NCI-H526 (cell line): ENCODE data around the gene LRRC17.
"Not testable (repeated sequence)": the region's sequence is repeated elsewhere in the genome, so short reads cannot be mapped to it uniquely, and the experiment has no call there.

Source experiments
- DNase-seq, 2 experiments: peaks; one replicate each; lab custom pipeline; 2025; lab: John Stamatoyannopoulos, UW

LRRC17 gene

DNA sequence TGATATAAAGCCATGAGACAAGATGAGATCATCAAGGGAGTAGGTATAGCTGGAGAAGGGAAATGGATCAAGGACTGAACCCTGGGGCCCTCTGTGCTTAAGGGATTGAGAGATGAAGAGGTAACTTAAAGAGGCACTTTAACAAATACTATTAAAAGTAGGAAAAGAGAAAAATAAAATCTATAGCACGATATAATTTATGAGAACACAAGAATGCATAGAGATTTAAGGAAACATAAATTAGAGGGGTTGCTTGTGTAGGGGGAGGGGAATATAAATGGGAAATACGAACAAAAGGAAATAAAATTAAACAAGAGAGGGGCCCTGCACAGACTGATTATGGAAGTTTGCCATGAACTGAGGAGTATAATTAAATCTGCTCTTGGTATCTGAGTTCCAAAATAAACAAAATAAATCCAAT lies 15.6 kb upstream of the LRRC17 start:
- DNase-seq = no peak

DNA sequence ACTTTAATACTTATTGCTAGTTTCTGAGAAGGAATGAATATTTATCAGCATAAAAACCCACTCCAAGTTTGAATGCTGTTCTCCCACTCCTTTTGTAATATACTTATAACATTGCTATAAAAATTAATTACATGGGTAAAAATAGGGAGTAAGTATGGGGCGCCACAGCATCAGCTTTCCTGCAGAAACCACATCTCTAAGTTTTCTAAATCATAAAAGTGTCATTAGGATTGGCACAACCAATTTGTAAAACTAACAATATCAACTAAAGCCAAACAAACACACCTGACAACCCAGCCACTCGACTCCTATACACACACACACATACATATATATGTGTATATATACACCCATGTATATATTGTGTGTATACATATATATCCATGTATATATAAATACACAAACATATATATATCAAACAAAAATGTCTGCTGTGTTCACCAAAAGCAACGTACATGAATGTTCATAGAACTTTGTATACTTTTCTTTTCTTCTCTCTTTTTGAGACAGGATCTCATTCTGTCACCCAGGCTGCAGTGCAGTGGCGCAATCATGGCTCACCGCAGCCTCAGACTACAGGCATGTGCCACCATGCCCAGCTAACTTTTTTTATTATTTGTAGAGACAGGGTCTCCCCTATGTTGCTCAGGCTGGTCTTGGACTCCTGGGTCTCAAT lies 14.8 kb upstream of the LRRC17 start:
- no peak for DNase-seq

DNA sequence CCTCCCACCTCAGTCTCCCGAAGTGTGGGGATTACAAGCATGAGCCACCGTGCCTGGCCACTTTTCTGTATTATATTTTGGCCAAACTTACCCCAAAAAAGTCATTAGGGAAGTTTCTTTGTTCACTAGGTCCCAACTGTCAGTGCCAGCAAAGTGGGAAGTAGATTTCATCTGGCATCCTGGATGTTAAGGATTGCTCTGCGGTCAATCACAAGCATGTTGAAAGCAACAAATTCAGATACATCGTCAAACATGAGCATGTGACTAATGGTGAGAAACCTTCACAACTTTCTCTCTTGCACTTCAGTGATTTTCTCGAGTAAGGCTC lies 14.3 kb upstream of the LRRC17 start:
- DNase-seq = no peak

DNA sequence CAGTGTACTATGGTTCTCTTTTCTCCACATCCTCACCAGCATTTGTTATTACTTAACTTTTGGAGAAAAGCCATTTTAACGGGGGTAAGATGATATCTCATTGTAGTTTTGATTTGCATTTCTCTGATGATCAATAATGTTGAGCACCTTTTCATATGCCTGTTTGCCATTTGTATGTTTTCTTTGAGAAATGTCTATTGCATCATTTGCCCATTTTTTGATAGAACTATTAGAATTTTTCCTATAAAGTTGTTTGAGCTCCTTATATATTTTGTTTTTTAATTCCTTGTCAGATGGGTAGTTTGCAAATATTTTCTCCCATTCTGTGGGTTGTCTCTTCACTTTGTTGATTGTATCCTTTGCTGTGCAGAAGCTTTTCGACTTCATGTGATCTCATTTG lies 10.7 kb upstream of the LRRC17 start:
- DNase-seq = not testable (repeated sequence)

DNA sequence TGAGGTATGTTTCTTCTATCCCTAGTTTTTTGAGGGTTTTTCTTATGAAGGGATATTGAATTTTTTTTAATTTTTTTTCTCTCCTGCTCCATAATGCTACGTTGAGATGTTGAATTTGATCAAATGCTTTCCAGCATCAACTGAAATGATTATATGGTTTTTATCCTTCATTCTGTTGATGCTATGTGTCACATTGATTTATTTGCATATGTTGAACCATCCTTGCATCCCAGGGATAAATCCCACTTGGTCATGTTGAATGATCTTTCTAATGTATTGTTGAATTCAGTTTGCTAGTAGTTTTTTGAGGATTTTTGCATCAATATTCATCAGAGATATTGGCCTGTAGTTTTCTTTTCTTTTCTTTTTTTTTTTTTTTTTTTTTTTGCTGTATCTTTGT lies 9.2 kb upstream of the LRRC17 start:
- DNase-seq = not testable (repeated sequence)

DNA sequence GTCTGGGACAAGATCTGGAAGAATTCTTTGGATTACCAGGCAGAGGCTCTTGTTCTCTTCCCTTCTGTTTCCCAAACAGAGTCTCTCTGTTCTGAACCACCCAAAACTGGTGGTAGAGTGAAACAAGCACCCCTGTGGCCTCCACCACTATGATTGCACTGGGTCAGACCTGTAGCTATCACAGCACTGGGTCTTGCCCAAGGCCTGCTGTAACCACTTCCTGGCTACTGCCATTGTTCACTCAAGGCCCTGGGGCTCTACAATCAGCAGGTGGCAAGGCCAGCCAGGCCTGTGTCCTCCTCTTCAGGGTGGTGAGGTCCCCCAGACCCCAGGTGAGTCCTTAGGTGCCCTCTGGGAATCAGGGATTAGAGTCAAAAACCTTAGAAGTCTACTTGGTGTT lies 4.1 kb upstream of the LRRC17 start:
- no peak for DNase-seq

DNA sequence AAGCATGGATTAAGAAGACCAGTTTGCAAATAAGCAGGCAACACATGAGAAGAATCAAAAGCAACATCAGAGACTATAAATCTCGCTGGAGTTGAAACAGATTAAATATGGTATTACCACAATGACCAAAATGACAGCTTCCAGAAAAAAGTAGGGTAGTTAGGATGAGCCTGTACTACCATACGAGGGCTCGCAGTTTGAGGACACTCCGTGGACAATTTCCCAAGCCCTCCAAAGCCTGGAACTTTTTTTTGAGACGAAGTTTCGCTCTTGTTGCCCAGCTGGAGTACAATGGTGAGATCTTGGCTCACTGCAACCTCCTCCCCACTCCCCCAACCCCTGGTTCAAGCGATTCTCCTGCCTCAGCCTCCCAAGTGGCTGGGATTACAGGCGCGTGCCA lies 1.0 kb downstream of the LRRC17 start:
- no peak for DNase-seq

DNA sequence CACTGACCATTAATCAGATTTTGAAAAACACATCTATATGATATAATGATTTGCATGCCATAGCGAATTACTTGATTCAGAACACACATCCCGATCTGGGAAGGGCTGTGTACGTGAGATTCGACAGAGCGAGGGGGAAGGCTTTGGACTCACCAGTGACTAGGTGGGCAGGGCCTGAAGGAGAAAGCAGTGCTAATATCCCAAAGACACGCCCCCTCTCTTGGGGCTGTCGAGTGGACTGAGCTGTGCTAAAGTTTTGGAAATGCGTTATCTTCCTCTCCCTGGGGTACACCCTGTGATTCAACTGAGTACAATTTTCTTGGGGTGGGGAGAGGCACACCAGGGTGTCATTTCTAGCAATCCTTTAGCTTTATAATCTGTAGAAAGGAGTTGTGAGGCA lies 1.8 kb downstream of the LRRC17 start:
- DNase-seq = no peak

DNA sequence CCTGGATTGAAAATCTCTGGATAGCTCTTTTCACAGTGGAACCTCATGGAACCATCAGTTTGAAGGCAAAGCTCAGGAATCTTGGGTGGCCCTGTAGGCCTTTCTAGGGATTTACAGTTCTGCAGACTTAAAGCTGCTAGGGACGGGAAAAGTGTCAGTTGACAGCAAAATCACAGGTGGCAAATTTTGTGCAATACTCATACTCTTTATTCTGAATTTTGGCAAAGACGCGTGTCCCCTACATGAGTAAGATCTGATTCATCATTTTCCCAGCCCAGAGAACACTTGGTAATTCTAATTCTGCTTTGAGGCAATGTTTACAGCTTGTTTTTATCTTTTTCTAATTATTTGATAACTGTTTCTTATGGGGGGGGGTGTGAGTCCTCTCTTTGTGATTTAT lies 3.6 kb downstream of the LRRC17 start:
- no peak for DNase-seq

DNA sequence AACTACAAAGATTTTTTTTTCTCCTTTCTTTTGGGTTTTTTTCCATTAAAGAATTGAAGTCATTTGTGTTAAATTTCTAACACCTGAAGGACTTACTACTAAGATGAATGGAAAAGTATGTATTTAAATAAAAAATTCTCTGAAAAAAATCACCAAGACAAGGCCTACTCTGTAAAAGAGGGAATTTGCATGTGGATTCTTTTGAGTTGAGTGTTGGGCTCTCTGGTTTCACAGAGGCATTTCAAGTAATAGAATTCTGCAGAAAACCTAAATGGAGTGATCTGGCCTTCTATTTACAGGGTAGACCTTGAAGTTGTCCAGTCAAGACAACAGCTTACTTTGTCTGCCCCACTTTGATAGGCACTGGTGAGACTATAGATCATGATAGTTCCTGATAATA lies 4.1 kb downstream of the LRRC17 start:
- no peak for DNase-seq

DNA sequence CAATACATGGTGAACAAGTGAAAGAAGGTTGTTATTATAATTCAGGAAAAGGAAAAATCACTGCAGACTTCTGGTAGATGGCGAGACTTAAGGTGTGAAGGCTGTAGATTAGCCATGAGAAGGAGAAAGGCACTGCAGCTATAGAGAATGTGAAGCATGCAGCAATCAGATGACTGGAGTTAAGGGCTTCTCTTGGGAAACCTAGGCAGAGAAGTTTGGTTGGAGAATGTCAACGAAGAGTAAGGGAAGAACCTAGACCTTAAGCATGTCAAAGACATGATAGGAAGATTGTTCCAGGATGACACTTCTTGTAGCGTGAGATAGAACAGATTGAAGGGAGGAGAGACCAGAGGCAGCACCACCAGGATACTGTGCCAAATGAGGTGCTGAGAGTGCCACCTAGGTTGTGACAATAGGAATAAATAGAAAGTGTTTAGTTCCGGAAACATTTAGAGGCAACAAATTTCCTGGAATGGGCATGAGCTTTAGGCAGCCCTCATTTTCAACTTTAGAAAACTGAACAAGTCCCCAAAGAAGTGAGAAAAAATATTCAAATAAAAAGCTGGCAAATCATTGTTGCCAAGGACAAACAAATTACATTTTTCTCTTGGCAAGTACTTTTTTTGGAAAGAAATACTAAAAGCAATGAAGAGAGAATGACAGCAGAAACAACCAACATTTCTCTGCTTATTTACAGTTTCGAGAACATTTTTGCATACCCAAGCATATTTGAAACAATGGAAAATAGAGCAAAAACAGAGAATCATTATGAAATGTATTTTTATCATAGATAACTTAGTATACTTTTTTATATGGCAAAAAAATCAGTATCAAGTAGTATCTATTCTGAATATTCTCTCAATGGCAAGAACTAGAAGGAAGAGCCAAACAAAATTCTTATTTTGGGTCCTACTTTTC lies 4.9 kb downstream of the LRRC17 start:
- DNase-seq = no peak

DNA sequence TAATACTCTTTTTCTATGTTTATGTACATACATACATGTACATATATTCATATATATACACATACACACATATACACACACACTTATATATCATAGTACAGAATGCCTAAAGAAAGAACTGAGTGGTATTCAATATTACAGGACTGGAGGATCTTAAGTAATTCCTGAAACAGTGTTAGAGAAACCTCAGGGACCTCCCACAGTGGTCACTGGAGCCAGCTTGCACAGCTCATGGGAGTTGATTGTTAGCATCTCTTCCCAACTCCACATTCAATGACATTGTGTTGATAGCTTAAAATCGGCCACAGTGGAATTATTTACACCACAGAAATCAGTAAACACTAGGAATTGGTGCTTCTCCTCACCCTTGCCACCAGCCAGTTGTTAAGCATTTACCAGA lies 6.0 kb downstream of the LRRC17 start:
- DNase-seq = no peak

DNA sequence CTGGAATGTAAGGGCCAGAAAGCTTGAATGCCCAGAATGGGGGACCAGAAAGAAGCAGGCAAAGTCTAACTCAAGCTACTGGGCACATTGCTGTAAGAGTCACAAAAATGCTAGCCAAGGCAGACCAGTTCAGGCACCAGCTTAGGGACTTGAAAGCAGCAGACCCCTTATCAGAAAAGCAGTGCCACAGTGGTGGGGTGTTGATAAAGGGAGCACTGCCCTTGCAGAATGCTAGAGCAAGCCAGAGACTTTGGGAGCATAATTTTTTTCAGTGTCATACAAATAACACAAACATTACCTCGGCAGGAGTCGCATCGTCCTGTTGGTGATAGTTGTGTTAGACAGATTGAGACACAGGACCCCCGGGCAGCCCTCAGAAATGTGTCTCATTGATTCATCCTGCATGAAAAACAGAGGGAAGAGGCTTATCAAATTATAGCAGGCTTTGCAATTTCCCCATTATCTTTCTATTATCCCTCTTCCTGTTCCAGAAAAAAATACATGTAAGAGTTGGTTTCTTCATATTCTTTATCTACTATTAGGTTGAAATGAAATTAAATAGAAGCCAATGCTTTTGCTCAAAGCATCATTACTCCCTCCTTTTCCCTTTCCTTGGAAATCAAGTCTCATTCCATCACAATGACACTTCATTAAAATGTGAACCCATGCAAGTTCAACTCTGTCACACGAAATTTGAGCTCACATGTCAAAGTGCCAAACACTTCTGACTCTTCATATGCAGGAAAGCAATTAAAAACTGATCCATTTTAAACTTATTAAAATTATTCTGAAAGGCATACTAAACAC lies 13.4 kb downstream of the LRRC17 start:
- no peak for DNase-seq

DNA sequence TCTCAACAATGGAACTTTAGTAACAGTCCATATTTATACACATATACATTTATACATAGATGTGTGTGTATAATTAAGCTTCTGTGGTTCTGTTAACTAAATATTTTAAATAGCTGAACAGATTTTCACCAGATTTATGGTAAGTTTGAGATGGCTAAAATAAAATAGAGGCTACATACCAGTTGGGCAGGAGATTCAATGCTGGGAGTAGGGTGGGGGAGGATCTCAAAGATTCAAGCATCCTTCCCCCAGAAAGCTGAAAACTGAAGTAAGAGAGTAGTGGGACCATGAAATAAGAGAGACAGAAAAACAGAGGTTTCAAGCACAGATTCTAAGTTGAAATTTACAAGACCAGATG lies 14.0 kb downstream of the LRRC17 start:
- DNase-seq = no peak

DNA sequence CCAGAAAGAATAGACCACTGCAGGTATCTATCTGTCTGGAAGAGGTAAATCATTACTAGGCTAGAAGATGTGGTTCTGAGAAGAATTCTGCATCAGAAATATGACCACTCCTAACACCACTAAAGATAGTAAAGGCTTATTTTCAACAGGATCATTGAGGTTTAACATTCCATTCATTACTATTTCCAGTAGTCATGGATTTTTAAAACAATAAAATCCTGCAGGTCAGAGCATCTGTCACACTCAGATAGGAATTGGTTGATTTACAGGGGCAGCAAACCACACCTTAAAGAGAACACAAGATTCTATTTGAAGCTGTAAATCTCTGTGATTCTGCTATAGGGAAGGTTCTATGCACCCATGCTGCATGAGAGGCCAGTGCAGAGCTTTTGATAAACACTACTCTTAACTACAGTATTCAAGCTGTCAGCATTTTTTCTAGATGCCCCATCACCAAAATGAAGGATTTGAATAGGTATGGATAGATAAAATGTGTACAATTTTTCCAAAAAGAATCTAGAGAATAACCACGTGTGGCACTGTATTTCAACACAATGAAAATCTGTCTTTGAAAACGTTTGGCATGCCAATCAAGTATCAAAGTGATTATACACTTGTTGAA lies 14.6 kb downstream of the LRRC17 start:
- DNase-seq = no peak

DNA sequence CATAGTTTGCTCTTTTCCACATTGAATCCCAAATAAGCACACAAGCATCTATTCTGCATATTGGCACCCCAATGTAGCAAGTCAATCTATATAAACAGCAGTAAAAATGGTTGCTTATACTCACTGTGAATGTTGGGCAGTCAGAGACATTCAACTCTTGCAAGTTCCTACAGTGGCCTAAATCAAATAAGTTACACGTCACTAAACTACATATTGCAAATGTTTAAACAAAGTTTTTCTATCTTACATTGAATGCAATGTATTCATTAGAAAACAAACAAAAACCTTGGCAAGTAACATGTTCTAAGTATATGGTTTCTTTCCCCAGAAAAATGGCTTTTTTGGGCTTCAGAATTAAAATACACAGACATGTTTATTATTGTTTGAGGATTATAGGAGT lies 19.0 kb downstream of the LRRC17 start:
- no peak for DNase-seq

DNA sequence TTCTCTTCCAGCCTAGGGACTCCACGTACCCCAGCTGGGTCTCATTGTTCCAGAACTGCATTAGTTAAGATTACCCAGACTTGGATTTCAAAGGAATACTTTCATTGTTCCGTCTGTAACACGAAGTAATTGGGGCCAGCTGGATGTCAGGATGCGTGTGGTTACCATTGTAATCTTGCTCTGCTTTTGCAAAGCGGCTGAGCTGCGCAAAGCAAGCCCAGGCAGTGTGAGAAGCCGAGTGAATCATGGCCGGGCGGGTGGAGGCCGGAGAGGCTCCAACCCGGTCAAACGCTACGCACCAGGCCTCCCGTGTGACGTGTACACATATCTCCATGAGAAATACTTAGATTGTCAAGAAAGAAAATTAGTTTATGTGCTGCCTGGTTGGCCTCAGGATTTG lies 21.0 kb downstream of the LRRC17 start:
- no peak for DNase-seq

DNA sequence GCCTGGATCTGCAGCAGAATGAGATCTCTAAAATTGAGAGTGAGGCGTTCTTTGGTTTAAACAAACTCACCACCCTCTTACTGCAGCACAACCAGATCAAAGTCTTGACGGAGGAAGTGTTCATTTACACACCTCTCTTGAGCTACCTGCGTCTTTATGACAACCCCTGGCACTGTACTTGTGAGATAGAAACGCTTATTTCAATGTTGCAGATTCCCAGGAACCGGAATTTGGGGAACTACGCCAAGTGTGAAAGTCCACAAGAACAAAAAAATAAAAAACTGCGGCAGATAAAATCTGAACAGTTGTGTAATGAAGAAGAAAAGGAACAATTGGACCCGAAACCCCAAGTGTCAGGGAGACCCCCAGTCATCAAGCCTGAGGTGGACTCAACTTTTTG lies 21.4 kb downstream of the LRRC17 start:
- DNase-seq = no peak

DNA sequence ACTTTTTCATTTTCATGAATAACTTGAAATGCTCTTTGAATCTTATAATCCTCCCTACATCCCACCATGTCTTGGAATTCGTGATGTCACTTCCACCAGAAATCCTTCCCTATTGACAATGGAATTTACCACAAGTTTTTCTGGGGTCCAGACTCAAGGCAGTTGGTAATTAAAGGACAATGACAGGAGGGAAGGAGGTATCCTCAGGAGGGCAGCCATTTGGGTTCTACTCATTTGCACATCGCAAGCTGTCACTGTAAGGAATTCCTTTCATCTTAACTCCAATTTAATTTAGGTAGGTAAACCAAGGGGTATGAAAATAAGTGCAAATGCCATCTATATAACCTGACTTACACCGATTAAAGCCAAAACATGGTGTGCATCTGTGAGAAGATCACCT lies 21.9 kb downstream of the LRRC17 start:
- DNase-seq = no peak

DNA sequence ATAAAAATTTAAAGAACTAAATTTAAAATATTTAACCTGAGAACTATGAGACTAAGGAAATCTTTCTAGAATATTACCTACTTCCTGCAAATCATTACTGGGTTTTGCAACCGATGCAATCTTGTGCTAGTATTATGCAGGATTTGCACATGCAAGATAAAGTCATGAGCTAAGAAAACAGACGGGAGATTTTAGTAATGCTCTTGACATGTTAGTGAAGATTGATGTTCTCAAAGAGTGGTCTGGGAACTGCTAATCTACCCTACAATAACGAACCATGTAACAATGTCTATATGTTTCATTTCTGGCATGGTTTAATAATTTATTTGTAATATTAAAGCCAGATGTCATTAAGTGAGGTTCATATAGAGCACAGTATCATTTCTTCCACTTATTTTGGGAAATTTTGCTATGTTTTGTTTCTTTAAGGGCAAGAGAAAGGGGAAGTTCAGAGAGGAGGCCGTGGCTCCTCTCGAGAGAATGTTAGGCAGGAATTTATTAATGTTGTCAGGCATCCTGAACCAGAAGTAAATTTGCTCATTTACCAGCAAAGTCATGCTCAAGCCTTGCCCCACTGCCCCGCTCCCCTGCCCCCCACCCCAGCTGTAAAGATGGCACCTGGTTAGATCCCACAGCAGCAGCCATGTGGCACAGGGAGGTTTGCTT lies 22.8 kb downstream of the LRRC17 start:
- no peak for DNase-seq

DNA sequence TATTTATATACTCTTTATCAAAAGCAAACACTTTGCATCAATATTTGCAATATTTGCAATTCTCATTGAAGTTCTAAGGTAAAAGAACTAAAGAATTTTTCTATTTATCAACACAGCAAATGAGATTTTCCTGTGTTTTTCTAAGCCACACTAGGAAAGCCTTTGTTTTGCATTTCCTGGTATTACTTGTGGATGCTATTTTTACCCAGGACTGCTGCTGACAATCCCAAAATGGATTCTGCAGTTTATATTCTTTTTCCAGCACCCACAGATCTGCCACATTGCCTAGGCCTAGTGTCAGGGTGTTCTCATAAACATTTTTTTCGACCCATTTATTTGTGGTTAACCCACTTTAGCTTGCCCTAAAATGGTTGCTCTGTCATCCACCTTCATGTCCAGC lies 25.9 kb downstream of the LRRC17 start:
- no peak for DNase-seq
